HUES64 (cell line): Measurements from ENCODE around the gene RNF40.

ENCODE experiments used
- H3K27ac ChIP-seq: 2 replicates; pipeline ENCODE4 v1.7.0; 2013; ENCODE audit warnings: low read depth, low read length, inconsistent platforms
- H3K27me3 ChIP-seq: 2 replicates; pipeline ENCODE4 v1.6.1; 2013; ENCODE audit warnings: mild to moderate bottlenecking, low read length; ENCODE audit not compliant: insufficient read depth
- H3K36me3 ChIP-seq: 2 replicates; pipeline ENCODE4 v1.6.1; 2013; ENCODE audit warnings: mild to moderate bottlenecking, low read length; ENCODE audit not compliant: insufficient read depth
- H3K4me1 ChIP-seq: 2 replicates; pipeline ENCODE4 v1.6.1; 2013; ENCODE audit warnings: mild to moderate bottlenecking, low read length, moderate library complexity; ENCODE audit not compliant: insufficient read depth
- H3K4me3 ChIP-seq: 2 replicates; pipeline ENCODE4 v1.5.1; 2013; ENCODE audit warnings: mild to moderate bottlenecking, low read length, moderate library complexity
- H3K9ac ChIP-seq: 2 replicates; pipeline ENCODE4 v1.6.1; 2013; ENCODE audit warnings: mild to moderate bottlenecking, low read depth, low read length
- H3K9me3 ChIP-seq: 2 replicates; pipeline ENCODE4 v1.6.1; 2013; ENCODE audit warnings: low read depth, low read length; ENCODE audit not compliant: insufficient read depth
- WGBS: fragments of 150-250, 120-280 bp; methylation state at CpG from one replicate; pipeline ENCODE4 v1.1.7; 2013; ENCODE audit warnings: missing lambda C conversion rate; 5-methylcytosine and 5-hydroxymethylcytosine counted together

Gene RNF40

GRCh38 chr16:30786115-30786935, 24.2 kb downstream of the RNF40 start:
- peak overlapping the region; percentile 90 for H3K27ac ChIP-seq
- H3K9me3 ChIP-seq = no peaks in the 10 kb centered on the region
- H3K9ac ChIP-seq = peak overlapping the region; percentile 91
- 5% methylated on average over 51 of the region's 57 CpGs for WGBS
- peak overlapping the region; percentile 83 for H3K4me3 ChIP-seq
- peaks cover 27% of the 10 kb centered on the region for H3K36me3 ChIP-seq
- no peaks in the 10 kb centered on the region for H3K27me3 ChIP-seq
- H3K4me1 ChIP-seq = peaks cover 10% of the 10 kb centered on the region

GRCh38 chr16:30786936-30787612, 25.0 kb downstream of the RNF40 start, which contains the start of gene ZNF629:
Gene ZNF629 (minus strand): TSS chr16:30787205. CDS start chr16:30784482, 2,723 bp downstream.
- peaks cover 4% of the 10 kb centered on the region; the same call in 1 of the 2 replicates for H3K27me3 ChIP-seq
- no peaks in the 10 kb centered on the region for H3K9me3 ChIP-seq
- H3K4me1 ChIP-seq = peaks cover 10% of the 10 kb centered on the region
- H3K36me3 ChIP-seq = peaks cover 20% of the 10 kb centered on the region
- WGBS = under 1% methylated on average over 37 of the region's 37 CpGs
- H3K27ac ChIP-seq = peak within 1 kb of the TSS; percentile 90
- H3K9ac ChIP-seq = peak within 1 kb of the TSS; percentile 91
- peak within 1 kb of the TSS; percentile 83 for H3K4me3 ChIP-seq

DNA sequence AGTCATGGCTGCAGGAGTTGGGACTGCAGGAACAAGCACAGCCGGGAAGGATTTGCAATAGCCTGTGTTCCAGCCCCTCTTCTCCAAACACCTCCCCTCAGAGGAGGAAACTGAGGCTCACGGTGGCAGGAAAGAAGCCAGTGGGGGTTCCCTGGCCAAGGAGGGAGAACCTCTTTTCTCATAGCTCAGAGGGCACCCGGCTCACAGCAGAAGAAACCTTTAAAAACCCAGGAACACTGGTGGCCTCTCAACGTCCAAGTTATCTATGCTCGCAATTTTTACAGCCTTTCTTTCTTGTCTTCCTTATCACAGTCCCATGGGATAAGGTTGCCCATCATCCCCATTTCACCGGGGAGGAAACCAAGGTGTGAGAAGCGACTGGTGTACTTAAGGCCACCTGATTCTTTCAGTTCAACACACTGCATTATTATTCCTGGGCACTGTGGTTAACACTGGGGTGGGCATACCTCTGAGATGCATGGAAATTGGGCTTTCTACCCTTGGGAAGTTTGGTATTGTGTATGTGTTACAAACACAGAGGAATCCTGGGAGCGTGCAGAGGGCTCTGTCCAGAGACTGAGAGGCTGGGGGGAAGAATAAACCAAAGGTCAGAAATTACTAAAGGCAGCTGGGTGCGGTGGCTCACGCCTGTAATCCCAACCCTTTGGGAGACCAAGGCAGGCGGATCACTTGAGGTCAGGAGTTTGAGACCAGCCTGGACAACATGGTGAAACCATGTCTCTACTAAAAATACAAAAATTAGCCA, 25.7 kb downstream of the RNF40 start:
- Histone ChIP-seq H3K4me3 (peak overlapping the region; percentile 83), H3K36me3 (peaks cover 13% of the 10 kb centered on the region), H3K9me3 (no peaks in the 10 kb centered on the region), H3K4me1 (peaks cover 10% of the 10 kb centered on the region), H3K27ac (peak overlapping the region; percentile 90; the same call in 1 of the 2 replicates), H3K27me3 (peaks cover 6% of the 10 kb centered on the region; the same call in 1 of the 2 replicates), H3K9ac (peak overlapping the region; percentile 91)
- 64% methylated on average over 11 of the region's 11 CpGs for WGBS

DNA sequence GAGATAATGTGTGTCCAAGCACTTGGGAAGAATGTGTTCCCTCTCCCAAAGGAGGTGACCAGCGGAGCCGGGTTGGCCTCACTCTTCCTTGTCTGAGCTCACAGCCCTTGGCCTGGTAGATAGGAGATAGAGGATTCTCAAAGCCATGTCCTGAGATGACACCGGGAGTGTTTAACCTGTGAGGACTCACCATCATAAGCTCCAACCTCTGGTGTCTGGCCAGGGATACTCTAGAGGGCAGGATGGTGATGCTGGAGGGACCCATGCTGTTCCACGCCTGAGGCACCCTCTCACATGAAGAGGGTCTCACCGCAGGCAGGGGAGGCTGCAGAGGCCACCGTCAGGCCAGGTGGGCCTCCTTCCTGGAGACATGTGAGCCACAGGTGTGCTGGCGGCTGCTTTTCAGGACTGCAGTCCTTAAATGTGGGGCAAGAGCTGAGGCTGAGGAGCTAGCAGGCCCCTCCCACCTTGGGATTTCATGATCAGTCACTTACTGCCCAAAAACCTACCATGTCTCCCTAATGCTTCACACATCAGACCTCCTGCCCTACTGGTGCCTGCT, 31.5 kb downstream of the RNF40 start:
- Histone ChIP-seq H3K27ac (no peak overlapping the region), H3K9ac (no peak overlapping the region), H3K9me3 (no peaks in the 10 kb centered on the region), H3K4me3 (no peak overlapping the region), H3K4me1 (no peaks in the 10 kb centered on the region), H3K36me3 (no peaks in the 10 kb centered on the region), H3K27me3 (peaks cover 8% of the 10 kb centered on the region; the same call in 1 of the 2 replicates)
- 79% methylated on average over 7 of the region's 7 CpGs for WGBS

GRCh38 chr16:30794634-30795033, 32.5 kb downstream of the RNF40 start:
- peaks cover 8% of the 10 kb centered on the region; the same call in 1 of the 2 replicates for H3K27me3 ChIP-seq
- WGBS = 93% methylated on average over 3 of the region's 3 CpGs
- H3K27ac ChIP-seq = no peak overlapping the region
- no peaks in the 10 kb centered on the region for H3K9me3 ChIP-seq
- H3K9ac ChIP-seq = no peak overlapping the region
- no peaks in the 10 kb centered on the region for H3K36me3 ChIP-seq
- H3K4me3 ChIP-seq = no peak overlapping the region
- H3K4me1 ChIP-seq = no peaks in the 10 kb centered on the region

- H3K4me1 ChIP-seq = no peaks in the 10 kb centered on the region
- H3K27ac ChIP-seq = no peak overlapping the region
- H3K36me3 ChIP-seq = no peaks in the 10 kb centered on the region
- H3K4me3 ChIP-seq = no peak overlapping the region
- no peaks in the 10 kb centered on the region for H3K9me3 ChIP-seq
- WGBS = 81% methylated on average over 8 of the region's 8 CpGs
- H3K9ac ChIP-seq = no peak overlapping the region
- peaks cover 14% of the 10 kb centered on the region for H3K27me3 ChIP-seq
Observed at GRCh38 chr16:30797670-30798309, 35.7 kb downstream of the RNF40 start.

- Histone ChIP-seq H3K36me3 (no peaks in the 10 kb centered on the region), H3K27ac (no peak overlapping the region), H3K4me3 (no peak overlapping the region), H3K9me3 (no peaks in the 10 kb centered on the region), H3K9ac (no peak overlapping the region), H3K4me1 (peaks cover 5% of the 10 kb centered on the region; the same call in 1 of the 2 replicates), H3K27me3 (peaks cover 54% of the 10 kb centered on the region)
- 83% methylated on average over 3 of the region's 3 CpGs for WGBS
Observed at GRCh38 chr16:30802936-30803335, 40.8 kb downstream of the RNF40 start.

DNA sequence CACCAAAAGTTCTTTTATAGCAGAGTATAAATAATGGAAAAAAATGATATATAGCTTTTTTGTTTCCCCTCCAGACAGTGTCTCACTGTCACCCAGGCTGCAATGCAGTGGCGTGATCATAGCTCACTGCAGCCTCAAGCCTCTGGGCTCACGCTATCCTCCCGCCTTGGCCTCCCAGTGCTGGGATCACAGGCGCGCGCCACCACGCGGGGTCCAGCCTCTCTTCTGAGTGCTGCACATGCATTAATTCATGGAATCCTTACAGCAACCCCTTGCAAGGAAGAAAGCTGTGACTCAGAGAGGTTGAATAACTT, 42.9 kb downstream of the RNF40 start:
- Histone ChIP-seq H3K4me1 (peaks cover 5% of the 10 kb centered on the region; the same call in 1 of the 2 replicates), H3K27ac (no peak overlapping the region), H3K27me3 (peaks cover 62% of the 10 kb centered on the region), H3K9ac (peak overlapping the region; percentile 85), H3K4me3 (peak overlapping the region; percentile 84), H3K36me3 (no peaks in the 10 kb centered on the region), H3K9me3 (no peaks in the 10 kb centered on the region)
- WGBS = 75% methylated on average over 8 of the region's 8 CpGs

DNA sequence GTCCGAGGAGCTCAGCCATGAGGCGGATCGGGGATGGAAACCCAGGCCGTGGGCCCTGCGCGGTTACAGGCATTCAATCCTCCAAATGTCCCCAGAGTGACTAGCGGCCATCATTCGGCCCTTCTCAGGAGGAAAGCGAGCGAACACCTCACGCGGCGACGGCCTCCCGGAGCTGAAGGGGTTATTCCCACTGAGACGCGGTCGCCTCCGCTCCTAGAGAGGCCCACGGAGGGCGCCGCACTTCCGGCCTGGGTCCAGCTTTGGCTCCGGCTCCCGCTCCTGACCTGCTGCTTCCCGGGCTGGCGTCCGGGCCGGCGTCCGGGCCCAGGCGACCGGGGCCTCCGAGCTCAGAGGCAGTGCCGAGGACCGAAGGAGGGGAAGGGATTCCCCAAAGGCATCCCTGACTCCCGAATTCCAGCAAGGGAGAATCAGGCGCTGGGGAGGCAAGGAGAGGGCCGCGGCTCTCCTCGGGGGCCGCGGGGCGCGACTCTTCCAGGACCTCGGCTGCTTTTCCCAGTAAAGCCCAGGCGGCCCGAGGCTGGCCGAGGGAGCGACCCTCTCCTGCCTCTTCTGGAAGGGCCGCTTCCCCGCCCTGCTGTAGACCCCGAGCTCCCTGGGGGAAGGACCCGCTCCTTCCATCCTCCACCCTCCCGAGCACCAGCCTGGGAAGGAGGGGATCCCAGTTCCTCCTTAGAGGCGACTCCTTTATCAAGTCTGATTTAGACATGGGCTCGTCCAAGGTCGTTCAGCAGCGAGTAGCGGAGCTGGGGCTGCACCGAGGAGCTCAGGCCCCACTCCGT, 43.4 kb downstream of the RNF40 start:
- Histone ChIP-seq H3K27ac (peak overlapping the region; percentile 72), H3K9me3 (no peaks in the 10 kb centered on the region), H3K4me3 (peak overlapping the region; percentile 84), H3K36me3 (no peaks in the 10 kb centered on the region), H3K9ac (peak overlapping the region; percentile 85), H3K4me1 (peaks cover 5% of the 10 kb centered on the region; the same call in 1 of the 2 replicates), H3K27me3 (peaks cover 60% of the 10 kb centered on the region)
- WGBS = 2% methylated on average over 62 of the region's 62 CpGs

GRCh38 chr16:30808146-30808545, 46.0 kb downstream of the RNF40 start:
- H3K9ac ChIP-seq = no peak overlapping the region
- no peaks in the 10 kb centered on the region for H3K9me3 ChIP-seq
- H3K4me3 ChIP-seq = no peak overlapping the region
- no peaks in the 10 kb centered on the region for H3K36me3 ChIP-seq
- 98% methylated on average over 5 of the region's 5 CpGs for WGBS
- H3K27me3 ChIP-seq = peaks cover 63% of the 10 kb centered on the region
- no peak overlapping the region for H3K27ac ChIP-seq
- peaks cover 5% of the 10 kb centered on the region; the same call in 1 of the 2 replicates for H3K4me1 ChIP-seq
